ENCODE results near the gene WDFY3.

GRCh38 chr4:84796394-84796793, 170.1 kb downstream of the WDFY3 start:
- TF ChIP-seq CTCF (conservative IDR thresholded peaks at IDR 0.05; ENCODE audit: low read depth in 2 of 2) (no peak), EZH2phosphoT487 (IDR thresholded peaks at IDR 0.05; ENCODE audit: unreplicated experiment) (no peak), CREB1 (CRISPR knock-in tag; IDR thresholded peaks at IDR 0.05; ENCODE audit: low read depth) (no peak), ZNF114 (CRISPR knock-in tag; IDR thresholded peaks at IDR 0.05) (no peak), POLR2AphosphoS5 (IDR thresholded peaks at IDR 0.05; ENCODE audit: low read depth) (no peak), JUNB (IDR thresholded peaks at IDR 0.05; ENCODE audit: unreplicated experiment) (no peak), REST (IDR thresholded peaks at IDR 0.05; ENCODE audit: unreplicated experiment) (no peak), EZH2 (IDR thresholded peaks at IDR 0.05; ENCODE audit: low read depth, unreplicated experiment) (no peak), NANOG (IDR thresholded peaks at IDR 0.05; ENCODE audit: borderline replicate concordance) (no peak), ZNF462 (CRISPR knock-in tag; IDR thresholded peaks at IDR 0.05) (no peak), ETS1 (IDR thresholded peaks at IDR 0.05) (no peak), STAT1 (IDR thresholded peaks at IDR 0.05; ENCODE audit: unreplicated experiment) (no peak), ZNF331 (CRISPR knock-in tag; IDR thresholded peaks at IDR 0.05; ENCODE audit: low read depth) (no peak)
